Heart left ventricle (tissue), 13 donors: ENCODE measurements around the gene TPRG1L.

ENCODE experiments used
- POLR2A ChIP-seq, 2 donors: fragments of 450-650 bp; IDR thresholded peaks; one replicate each; pipeline ENCODE4 v1.6.1; 2017; ENCODE audit warnings: antibody characterized with exemption in 2 of 2, mild to moderate bottlenecking in 2 of 2, moderate library complexity in 2 of 2
- TF ChIP-seq, protein P1 (sequence below), 12 donors: fragments of 200-600 bp; sonication (generic) in 4 of 12; IDR thresholded peaks; one replicate each; pipeline versions ENCODE4 v1.5.0 to v1.8.0; 2018 to 2022; ENCODE audit warnings: antibody characterized with exemption in 12 of 12, mild to moderate bottlenecking in 5 of 12
- donor health status: ischemic (EF 13 %, LVEDD 7.1; RV severe dilation, severe dysfunction).
- donor health status: DM: no; HTN: yes; CAD: no.
- donor health status: DM: no; HTN: no; CAD: no.
- donor health status: ischemic (EF 25% LVEDD 6.9; RV normal size, moderate dysfunction).
- donor health status: ischemic (EF 25% LVEDD 5.7; RV mildly dilated, moderate dysfunction).
- donor health status: ischemic (EF 35%, LVEDD 5.7; RV mildly dilated, moderate dysfunction).
- donor health status: nonischemic (EF 11% LVEDD 7.7; RV severe dilation, severe dysfunction).
- donor health status: DM: yes; HTN: yes; CAD: no.
- donor health status: PGD.
- donor health status: ischemic (EF 29% LVEDD 5.4; RV normal size, mild dysfunction).
- donor health status: nonischemic (EF 23%, LVEDD 6.1; RV moderate dilation, normal function).

DNA sequence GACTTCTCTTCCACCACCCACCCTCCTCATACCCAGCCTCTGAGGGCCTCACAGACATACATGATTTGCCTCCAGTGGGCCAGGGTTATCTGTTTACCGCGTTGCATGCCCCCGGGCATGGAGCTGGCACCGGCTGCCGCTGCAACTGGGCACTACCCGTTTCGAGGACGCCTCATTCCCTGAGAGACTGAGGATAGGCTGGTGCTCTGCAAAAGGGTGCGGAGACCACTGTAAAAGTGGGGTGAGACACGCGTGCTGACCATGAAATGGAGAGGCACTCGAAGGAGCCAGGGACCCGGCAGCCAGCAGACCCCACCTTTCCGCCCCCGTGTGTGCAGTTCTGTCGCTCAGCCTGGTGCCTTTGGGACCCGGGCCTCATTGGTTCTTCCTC, 48.2 kb downstream of the TPRG1L start:
- TF ChIP-seq, protein P1, sequence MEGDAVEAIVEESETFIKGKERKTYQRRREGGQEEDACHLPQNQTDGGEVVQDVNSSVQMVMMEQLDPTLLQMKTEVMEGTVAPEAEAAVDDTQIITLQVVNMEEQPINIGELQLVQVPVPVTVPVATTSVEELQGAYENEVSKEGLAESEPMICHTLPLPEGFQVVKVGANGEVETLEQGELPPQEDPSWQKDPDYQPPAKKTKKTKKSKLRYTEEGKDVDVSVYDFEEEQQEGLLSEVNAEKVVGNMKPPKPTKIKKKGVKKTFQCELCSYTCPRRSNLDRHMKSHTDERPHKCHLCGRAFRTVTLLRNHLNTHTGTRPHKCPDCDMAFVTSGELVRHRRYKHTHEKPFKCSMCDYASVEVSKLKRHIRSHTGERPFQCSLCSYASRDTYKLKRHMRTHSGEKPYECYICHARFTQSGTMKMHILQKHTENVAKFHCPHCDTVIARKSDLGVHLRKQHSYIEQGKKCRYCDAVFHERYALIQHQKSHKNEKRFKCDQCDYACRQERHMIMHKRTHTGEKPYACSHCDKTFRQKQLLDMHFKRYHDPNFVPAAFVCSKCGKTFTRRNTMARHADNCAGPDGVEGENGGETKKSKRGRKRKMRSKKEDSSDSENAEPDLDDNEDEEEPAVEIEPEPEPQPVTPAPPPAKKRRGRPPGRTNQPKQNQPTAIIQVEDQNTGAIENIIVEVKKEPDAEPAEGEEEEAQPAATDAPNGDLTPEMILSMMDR (IDR thresholded peaks at IDR 0.05), result no peak
- no peak for TF ChIP-seq POLR2A (IDR thresholded peaks at IDR 0.05)
